ENCODE measurements around the gene IGFBP4. TPM values are rescaled to one million over a fixed set of nuclear protein-coding genes. Genes with fewer than 3 reads are reported as not detected.

Gene IGFBP4
- total and polyA plus RNA-seq, 2 donors from 2014 or later: 545 to 743 TPM

DNA sequence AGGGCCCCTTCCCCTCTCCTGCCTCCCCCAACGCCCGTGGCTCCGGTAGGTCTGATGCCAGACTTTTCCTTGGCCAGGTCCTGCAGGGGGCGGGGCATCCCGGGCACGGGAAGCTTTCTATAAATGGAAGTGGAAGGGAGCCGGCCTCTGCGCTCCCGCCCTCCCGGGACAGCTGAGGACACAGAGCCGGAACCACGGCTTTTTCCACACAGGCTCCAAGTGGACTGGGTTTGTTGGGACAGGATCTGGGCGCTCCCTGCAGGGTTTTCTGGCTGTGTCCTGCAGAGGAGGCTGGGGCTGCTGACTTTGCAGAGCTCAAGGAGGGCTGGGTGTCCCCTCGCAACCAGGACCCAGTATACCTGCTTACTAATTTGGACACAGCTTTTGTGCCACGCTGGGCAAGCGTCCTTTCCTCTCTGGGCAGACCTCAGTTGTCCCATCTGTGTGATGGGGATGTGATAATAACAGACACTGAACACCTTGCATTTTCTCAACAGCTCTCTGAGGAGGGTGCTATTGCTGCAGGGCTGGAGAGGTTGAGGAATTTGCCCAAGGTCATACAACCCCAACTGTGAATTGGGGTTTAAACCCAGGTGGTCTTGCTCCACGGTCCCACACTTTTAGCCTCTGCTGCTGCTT, 56.4 kb downstream of the IGFBP4 start:
- peak; percentile 6 for TF ChIP-seq CTCF (IDR thresholded peaks at IDR 0.05; ENCODE audit: borderline replicate concordance, extremely low read depth, insufficient read depth)
- peak overlapping the region in 1 of 3 donors; percentile 56 for H3K4me3 ChIP-seq (ENCODE audit: low read length in 3 of 3)
- H3K27me3 ChIP-seq (ENCODE audit: control insufficient read depth, insufficient read depth, low read length): no peaks in the 10 kb centered on the region
- FAIRE-seq (peak; percentile 81), DNase-seq (peak; percentile 82 to 96 (median 85))
- intact Hi-C loops (cut with DNase I): no loop called here
- peaks cover 0 to 9% (median 7%) of the 10 kb centered on the region in 3 donors for H3K4me1 ChIP-seq (ENCODE audit: control insufficient read depth in 2 of 3, insufficient read depth in 2 of 3, low read depth in 1 of 3, low read length in 3 of 3)
- H3K9ac ChIP-seq (ENCODE audit: low read length in 3 of 3): peak overlapping the region in 2 of 3 donors; percentile 35 to 54
- H3K27ac ChIP-seq (ENCODE audit: low read depth in 2 of 2, low read length in 2 of 2): peak overlapping the region; percentile 68 to 73
- no peaks in the 10 kb centered on the region for H3K36me3 ChIP-seq (ENCODE audit: control insufficient read depth in 2 of 3, insufficient read depth in 3 of 3, low read length in 3 of 3)
- H3K9me3 ChIP-seq (ENCODE audit: control insufficient read depth in 2 of 3, insufficient read depth in 1 of 3, low read length in 3 of 3): no peaks in the 10 kb centered on the region

GRCh38 chr17:40500190-40500589, 56.9 kb downstream of the IGFBP4 start:
- DNase-seq (no peak), FAIRE-seq (no peak)
- Histone ChIP-seq H3K36me3 (ENCODE audit: control insufficient read depth in 2 of 3, insufficient read depth in 3 of 3, low read length in 3 of 3) (no peaks in the 10 kb centered on the region), H3K27ac (ENCODE audit: low read depth in 2 of 2, low read length in 2 of 2) (peak overlapping the region; percentile 53 to 68), H3K4me1 (ENCODE audit: control insufficient read depth in 2 of 3, insufficient read depth in 2 of 3, low read depth in 1 of 3, low read length in 3 of 3) (peaks cover 0 to 9% (median 7%) of the 10 kb centered on the region in 3 donors), H3K27me3 (ENCODE audit: control insufficient read depth, insufficient read depth, low read length) (no peaks in the 10 kb centered on the region), H3K9ac (ENCODE audit: low read length in 3 of 3) (peak overlapping the region in 2 of 3 donors; percentile 35 to 54), H3K4me3 (ENCODE audit: low read length in 3 of 3) (peak overlapping the region in 1 of 3 donors; percentile 56), H3K9me3 (ENCODE audit: control insufficient read depth in 2 of 3, insufficient read depth in 1 of 3, low read length in 3 of 3) (no peaks in the 10 kb centered on the region)
- intact Hi-C loops (cut with DNase I): no loop called here
- no peak for TF ChIP-seq CTCF (IDR thresholded peaks at IDR 0.05; ENCODE audit: borderline replicate concordance, extremely low read depth, insufficient read depth)

DNA sequence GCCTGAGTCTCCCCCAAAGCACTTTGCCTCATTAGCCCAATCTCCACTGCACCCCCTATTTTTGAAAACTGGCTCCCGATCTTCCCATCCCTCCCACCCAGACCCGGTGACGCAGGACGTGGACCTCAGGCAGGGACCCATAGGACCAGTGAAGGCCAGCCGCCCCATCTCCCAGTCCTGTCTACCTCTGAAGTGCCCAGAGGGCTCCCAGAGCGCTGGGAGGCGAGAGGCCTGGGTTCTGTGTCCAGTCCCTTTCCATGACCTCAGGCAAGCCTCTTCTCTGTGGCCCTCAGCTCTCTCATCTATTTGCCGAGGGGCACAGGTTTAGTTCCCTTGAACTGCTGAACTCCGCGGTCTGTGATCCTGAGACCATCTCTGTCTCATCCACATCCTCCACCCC, 57.5 kb downstream of the IGFBP4 start:
- TF ChIP-seq CTCF (IDR thresholded peaks at IDR 0.05; ENCODE audit: borderline replicate concordance, extremely low read depth, insufficient read depth): no peak
- Histone ChIP-seq H3K36me3 (ENCODE audit: control insufficient read depth in 2 of 3, insufficient read depth in 3 of 3, low read length in 3 of 3) (no peaks in the 10 kb centered on the region), H3K27me3 (ENCODE audit: control insufficient read depth, insufficient read depth, low read length) (no peaks in the 10 kb centered on the region), H3K27ac (ENCODE audit: low read depth in 2 of 2, low read length in 2 of 2) (peak overlapping the region in 1 of 2 donors; percentile 53), H3K9ac (ENCODE audit: low read length in 3 of 3) (peak overlapping the region in 1 of 3 donors; percentile 54), H3K9me3 (ENCODE audit: control insufficient read depth in 2 of 3, insufficient read depth in 1 of 3, low read length in 3 of 3) (no peaks in the 10 kb centered on the region), H3K4me1 (ENCODE audit: control insufficient read depth in 2 of 3, insufficient read depth in 2 of 3, low read depth in 1 of 3, low read length in 3 of 3) (peaks cover 0 to 9% (median 7%) of the 10 kb centered on the region in 3 donors), H3K4me3 (ENCODE audit: low read length in 3 of 3) (peak overlapping the region in 1 of 3 donors; percentile 47)
- no peak for FAIRE-seq
- DNase-seq: no peak
- intact Hi-C loops (cut with DNase I): no loop called here
